COR-L47 (cell line): Measurements from ENCODE around the gene EIF4E1B.

Experiments used
- DNase-seq: peaks from one replicate; lab custom pipeline; 2025; lab: John Stamatoyannopoulos, UW

Gene EIF4E1B

GRCh38 chr5:176664479-176664878 lies 34.0 kb downstream of the EIF4E1B start:
- DNase-seq = no peak

GRCh38 chr5:176664886-176665285 lies 34.4 kb downstream of the EIF4E1B start:
- DNase-seq = no peak

GRCh38 chr5:176665517-176665916 lies 35.0 kb downstream of the EIF4E1B start:
- no peak for DNase-seq

GRCh38 chr5:176667637-176668036 lies 37.2 kb downstream of the EIF4E1B start:
- DNase-seq = no peak

- DNase-seq = no peak
Observed at GRCh38 chr5:176670449-176670848, 40.0 kb downstream of the EIF4E1B start.

GRCh38 chr5:176671399-176671798 lies 40.9 kb downstream of the EIF4E1B start:
- no peak for DNase-seq

- no peak for DNase-seq
Observed at GRCh38 chr5:176671890-176672747, 41.6 kb downstream of the EIF4E1B start.

- no peak for DNase-seq
Observed at GRCh38 chr5:176673651-176674583, 43.4 kb downstream of the EIF4E1B start.

GRCh38 chr5:176674799-176675198 lies 44.3 kb downstream of the EIF4E1B start:
- no peak for DNase-seq

GRCh38 chr5:176675676-176676360 lies 45.3 kb downstream of the EIF4E1B start:
- DNase-seq = no peak

- DNase-seq = no peak
Observed at GRCh38 chr5:176676361-176676824, 45.9 kb downstream of the EIF4E1B start.

GRCh38 chr5:176677209-176677939 lies 46.9 kb downstream of the EIF4E1B start:
- DNase-seq = no peak

- no peak for DNase-seq
Observed at GRCh38 chr5:176678584-176678983, 48.1 kb downstream of the EIF4E1B start.

- no peak for DNase-seq
Observed at GRCh38 chr5:176679365-176680225, 49.1 kb downstream of the EIF4E1B start.

- no peak for DNase-seq
Observed at GRCh38 chr5:176680226-176680563, 49.7 kb downstream of the EIF4E1B start.

GRCh38 chr5:176682016-176682531 lies 51.6 kb downstream of the EIF4E1B start:
- no peak for DNase-seq

GRCh38 chr5:176685010-176685409 lies 54.5 kb downstream of the EIF4E1B start:
- no peak for DNase-seq

GRCh38 chr5:176687247-176687646 lies 56.8 kb downstream of the EIF4E1B start:
- DNase-seq = no peak

GRCh38 chr5:176687881-176688280 lies 57.4 kb downstream of the EIF4E1B start:
- no peak for DNase-seq

- no peak for DNase-seq
Observed at GRCh38 chr5:176690911-176691310, 60.4 kb downstream of the EIF4E1B start.
